ENCODE results near the gene ZDHHC6. TPM values are rescaled to one million over a fixed set of nuclear protein-coding genes. Genes with fewer than 3 reads are reported as not detected.

Gene ZDHHC6
- total and polyA plus RNA-seq, 2 donors from 2014 or later = 37.5 to 73.8 TPM

- no peak for TF ChIP-seq CTCF (IDR thresholded peaks at IDR 0.05; ENCODE audit: borderline replicate concordance, extremely low read depth, insufficient read depth)
- no peak overlapping the region for H3K27ac ChIP-seq (ENCODE audit: low read depth in 2 of 2, low read length in 2 of 2)
- H3K4me3 ChIP-seq (ENCODE audit: low read length in 3 of 3) = no peak overlapping the region
- H3K4me1 ChIP-seq (ENCODE audit: control insufficient read depth in 2 of 3, insufficient read depth in 2 of 3, low read depth in 1 of 3, low read length in 3 of 3) = no peaks in the 10 kb centered on the region
- peaks cover 3 to 7% (median 7%) of the 10 kb centered on the region in 3 donors for H3K36me3 ChIP-seq (ENCODE audit: control insufficient read depth in 2 of 3, insufficient read depth in 3 of 3, low read length in 3 of 3)
- no peak overlapping the region for H3K9ac ChIP-seq (ENCODE audit: low read length in 3 of 3)
- H3K9me3 ChIP-seq (ENCODE audit: control insufficient read depth in 2 of 3, insufficient read depth in 1 of 3, low read length in 3 of 3) = no peaks in the 10 kb centered on the region
- intact Hi-C loops (cut with DNase I) = no loop called here
- no peak for DNase-seq
- no peaks in the 10 kb centered on the region for H3K27me3 ChIP-seq (ENCODE audit: control insufficient read depth, insufficient read depth, low read length)
- FAIRE-seq = no peak
Observed at GRCh38 chr10:112461029-112461887, 14.5 kb upstream of the ZDHHC6 start.

- FAIRE-seq (no peak), DNase-seq (no peak)
- Histone ChIP-seq H3K27ac (ENCODE audit: low read depth in 2 of 2, low read length in 2 of 2) (no peak overlapping the region), H3K36me3 (ENCODE audit: control insufficient read depth in 2 of 3, insufficient read depth in 3 of 3, low read length in 3 of 3) (peaks cover 2 to 5% (median 4%) of the 10 kb centered on the region in 3 donors), H3K27me3 (ENCODE audit: control insufficient read depth, insufficient read depth, low read length) (no peaks in the 10 kb centered on the region), H3K4me3 (ENCODE audit: low read length in 3 of 3) (no peak overlapping the region), H3K9me3 (ENCODE audit: control insufficient read depth in 2 of 3, insufficient read depth in 1 of 3, low read length in 3 of 3) (no peaks in the 10 kb centered on the region), H3K9ac (ENCODE audit: low read length in 3 of 3) (no peak overlapping the region), H3K4me1 (ENCODE audit: control insufficient read depth in 2 of 3, insufficient read depth in 2 of 3, low read depth in 1 of 3, low read length in 3 of 3) (no peaks in the 10 kb centered on the region)
- no peak for TF ChIP-seq CTCF (IDR thresholded peaks at IDR 0.05; ENCODE audit: borderline replicate concordance, extremely low read depth, insufficient read depth)
- intact Hi-C loops (cut with DNase I) = no loop called here
Observed at GRCh38 chr10:112460366-112460765, 13.7 kb upstream of the ZDHHC6 start.

GRCh38 chr10:112456533-112456932, 9.8 kb upstream of the ZDHHC6 start:
- no peaks in the 10 kb centered on the region for H3K4me1 ChIP-seq (ENCODE audit: control insufficient read depth in 2 of 3, insufficient read depth in 2 of 3, low read depth in 1 of 3, low read length in 3 of 3)
- intact Hi-C loops (cut with DNase I) = no loop called here
- DNase-seq (no peak), FAIRE-seq (no peak)
- no peak overlapping the region for H3K4me3 ChIP-seq (ENCODE audit: low read length in 3 of 3)
- no peak overlapping the region for H3K9ac ChIP-seq (ENCODE audit: low read length in 3 of 3)
- H3K27ac ChIP-seq (ENCODE audit: low read depth in 2 of 2, low read length in 2 of 2) = no peak overlapping the region
- TF ChIP-seq CTCF (IDR thresholded peaks at IDR 0.05; ENCODE audit: borderline replicate concordance, extremely low read depth, insufficient read depth) = no peak
- H3K36me3 ChIP-seq (ENCODE audit: control insufficient read depth in 2 of 3, insufficient read depth in 3 of 3, low read length in 3 of 3) = peaks cover 0 to 2% (median 0%) of the 10 kb centered on the region in 3 donors
- H3K27me3 ChIP-seq (ENCODE audit: control insufficient read depth, insufficient read depth, low read length) = no peaks in the 10 kb centered on the region
- no peaks in the 10 kb centered on the region for H3K9me3 ChIP-seq (ENCODE audit: control insufficient read depth in 2 of 3, insufficient read depth in 1 of 3, low read length in 3 of 3)

Measured in kidney (tissue), 14 donors.